Measurements from ENCODE around the gene YIPF2. TPM values are rescaled to one million over a fixed set of nuclear protein-coding genes. Genes with fewer than 3 reads are reported as not detected.

YIPF2 gene
- total and polyA plus RNA-seq, 10 of the 15 experiments (the other 5 are each of a cell fraction or from before 2014, with no cell fraction given): 0.92 to 38.9 (median 17.6) TPM

DNA sequence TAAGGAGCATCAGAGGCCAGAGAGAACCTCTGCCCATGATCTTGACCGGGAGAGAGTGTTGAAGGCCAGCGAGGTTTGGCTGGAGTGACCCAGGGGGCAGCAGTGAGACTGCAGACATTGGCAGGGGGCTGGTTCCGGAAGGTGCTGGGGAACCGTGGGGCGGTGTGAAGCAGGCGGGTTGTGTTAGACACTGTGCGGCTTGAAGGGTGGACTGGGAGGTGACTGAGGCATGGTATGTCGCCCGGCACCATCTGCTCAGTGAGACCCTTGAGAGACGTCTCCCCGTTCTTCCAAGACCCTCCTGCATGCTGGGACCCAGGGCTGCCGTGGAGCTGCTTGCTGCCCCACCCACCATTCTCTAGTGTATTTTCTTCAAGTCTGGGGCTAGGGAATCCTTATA, 32.5 kb downstream of the YIPF2 start:
- intact Hi-C loops (cut with micrococcal nuclease; ENCODE audit: unreplicated experiment) (no loop called here), in situ Hi-C loops (cut with MboI) (no loop called here)
- no TSS peak for BruUV-seq (replicated peaks)
- no peak overlapping the region for H3K9ac ChIP-seq (ENCODE audit: control insufficient read depth, insufficient read depth, low read length)
- 92% methylated on average over 12 of the region's 12 CpGs for WGBS (ENCODE audit: insufficient coverage, insufficient replicate concordance, low lambda C conversion rate, missing lambda C conversion rate)
- H3K9me3 ChIP-seq (replicated peaks; ENCODE audit: control insufficient read depth, insufficient read depth, low read length): no peaks in the 10 kb centered on the region
- no peak overlapping the region for H2AFZ ChIP-seq (ENCODE audit: control insufficient read depth, low read depth, low read length)
- ChIA-PET CTCF (no interaction called here), RAD21 (ENCODE audit: unreplicated experiment) (no interaction called here), POLR2A (no interaction called here), SMC1A (ENCODE audit: uncharacterized antibody, unreplicated experiment) (no interaction called here)
- H3K27ac ChIP-seq (ENCODE audit: control insufficient read depth, insufficient read depth): no peak overlapping the region
- peaks cover 3% of the 10 kb centered on the region for H4K20me1 ChIP-seq (ENCODE audit: control insufficient read depth, insufficient read depth)
- no peak for FAIRE-seq
- H3K36me3 ChIP-seq (ENCODE audit: control insufficient read depth in 2 of 2, insufficient read depth in 2 of 2, low read length in 1 of 2): peaks cover 3 to 20% of the 10 kb centered on the region in 2 experiments
- H3K4me2 ChIP-seq (ENCODE audit: control insufficient read depth, insufficient read depth): no peak overlapping the region
- H3K27me3 ChIP-seq (replicated peaks in 1 of 2; ENCODE audit: control insufficient read depth in 2 of 2, insufficient read depth in 2 of 2, low read length in 1 of 2): no peaks in the 10 kb centered on the region
- no peak for DNase-seq (ENCODE audit: low read depth, low spot score)
- no peak overlapping the region for H3K4me3 ChIP-seq
- no peak for ATAC-seq
- TF ChIP-seq SRF (IDR thresholded peaks at IDR 0.05; ENCODE audit: low read depth in 2 of 2, low read length in 2 of 2): no peak
- no peak for TF ChIP-seq RCOR1 (conservative IDR thresholded peaks at IDR 0.05; ENCODE audit: low read depth, low read length)
- TF ChIP-seq, protein P1, sequence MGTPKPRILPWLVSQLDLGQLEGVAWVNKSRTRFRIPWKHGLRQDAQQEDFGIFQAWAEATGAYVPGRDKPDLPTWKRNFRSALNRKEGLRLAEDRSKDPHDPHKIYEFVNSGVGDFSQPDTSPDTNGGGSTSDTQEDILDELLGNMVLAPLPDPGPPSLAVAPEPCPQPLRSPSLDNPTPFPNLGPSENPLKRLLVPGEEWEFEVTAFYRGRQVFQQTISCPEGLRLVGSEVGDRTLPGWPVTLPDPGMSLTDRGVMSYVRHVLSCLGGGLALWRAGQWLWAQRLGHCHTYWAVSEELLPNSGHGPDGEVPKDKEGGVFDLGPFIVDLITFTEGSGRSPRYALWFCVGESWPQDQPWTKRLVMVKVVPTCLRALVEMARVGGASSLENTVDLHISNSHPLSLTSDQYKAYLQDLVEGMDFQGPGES (IDR thresholded peaks at IDR 0.05): no peak
- TF ChIP-seq SIX5 (IDR thresholded peaks at IDR 0.05; ENCODE audit: low read depth, low read length, severe bottlenecking): no peak
- TF ChIP-seq SREBF1 (IDR thresholded peaks at IDR 0.05; ENCODE audit: low read length): no peak
- TF ChIP-seq ZSCAN29 (IDR thresholded peaks at IDR 0.05): no peak
- peaks cover 35% of the 10 kb centered on the region for H3K79me2 ChIP-seq (ENCODE audit: control insufficient read depth, insufficient read depth, low read length)
- H3K4me1 ChIP-seq (ENCODE audit: control insufficient read depth, insufficient read depth, low read length): peaks cover 4% of the 10 kb centered on the region; the same call in 1 of the 2 replicates

DNA sequence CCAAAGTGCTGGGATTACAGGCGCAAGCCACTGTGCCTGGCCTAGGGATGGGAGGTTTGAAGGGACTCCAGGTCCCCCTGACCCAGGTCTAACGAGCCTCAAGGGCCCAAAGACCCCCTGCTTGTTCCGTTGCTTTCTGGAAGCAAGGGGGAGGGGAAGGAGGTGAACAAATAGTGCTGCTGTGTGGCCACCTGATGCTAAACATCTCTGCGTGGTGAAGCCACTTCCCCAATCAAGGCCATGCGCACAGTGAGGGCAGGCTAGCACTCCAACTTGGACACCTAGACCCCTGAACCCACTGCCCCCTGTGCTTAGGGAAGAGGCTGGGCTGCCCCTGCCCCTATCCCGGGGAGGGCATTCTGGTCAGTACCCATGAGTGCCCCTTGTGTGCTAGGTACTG, 33.1 kb downstream of the YIPF2 start:
- Histone ChIP-seq H3K4me3 (no peak overlapping the region), H3K9me3 (replicated peaks; ENCODE audit: control insufficient read depth, insufficient read depth, low read length) (no peaks in the 10 kb centered on the region), H3K9ac (ENCODE audit: control insufficient read depth, insufficient read depth, low read length) (no peak overlapping the region), H3K27me3 (replicated peaks in 1 of 2; ENCODE audit: control insufficient read depth in 2 of 2, insufficient read depth in 2 of 2, low read length in 1 of 2) (no peaks in the 10 kb centered on the region), H3K27ac (ENCODE audit: control insufficient read depth, insufficient read depth) (no peak overlapping the region), H3K79me2 (ENCODE audit: control insufficient read depth, insufficient read depth, low read length) (peaks cover 38% of the 10 kb centered on the region), H2AFZ (ENCODE audit: control insufficient read depth, low read depth, low read length) (no peak overlapping the region), H3K4me2 (ENCODE audit: control insufficient read depth, insufficient read depth) (no peak overlapping the region), H3K4me1 (ENCODE audit: control insufficient read depth, insufficient read depth, low read length) (peaks cover 4% of the 10 kb centered on the region; the same call in 1 of the 2 replicates), H4K20me1 (ENCODE audit: control insufficient read depth, insufficient read depth) (peaks cover 3% of the 10 kb centered on the region), H3K36me3 (ENCODE audit: control insufficient read depth in 2 of 2, insufficient read depth in 2 of 2, low read length in 1 of 2) (peaks cover 3 to 20% of the 10 kb centered on the region in 2 experiments)
- FAIRE-seq (no peak), ATAC-seq (no peak), DNase-seq (ENCODE audit: low read depth, low spot score) (no peak)
- SMC1A ChIA-PET (ENCODE audit: uncharacterized antibody, unreplicated experiment): interaction anchor here (1.2 kb wide), 1 partner anchor 178 kb away, joined by 3 read pairs; the partner anchor contains the start of gene DNM2
- WGBS (ENCODE audit: insufficient coverage, insufficient replicate concordance, low lambda C conversion rate, missing lambda C conversion rate): 85% methylated on average over 5 of the region's 6 CpGs
- in situ Hi-C loops (cut with MboI): no loop called here
- intact Hi-C loops (cut with micrococcal nuclease; ENCODE audit: unreplicated experiment): no loop called here
- RAD21 ChIA-PET (ENCODE audit: unreplicated experiment): no interaction called here
- POLR2A ChIA-PET: no interaction called here
- BruUV-seq (replicated peaks): no TSS peak
- CTCF ChIA-PET: no interaction called here
- TF ChIP-seq MXI1 (IDR thresholded peaks at IDR 0.05; ENCODE audit: low read depth, low read length) (no peak), SUZ12 (IDR thresholded peaks at IDR 0.05; ENCODE audit: unreplicated experiment) (no peak), CREM (IDR thresholded peaks at IDR 0.05; ENCODE audit: low read depth) (no peak), RCOR1 (conservative IDR thresholded peaks at IDR 0.05; ENCODE audit: low read depth, low read length) (no peak), MTA3 (IDR thresholded peaks at IDR 0.05; ENCODE audit: borderline replicate concordance, low read length) (no peak), ZNF207 (IDR thresholded peaks at IDR 0.05; ENCODE audit: borderline replicate concordance) (no peak), SRF (IDR thresholded peaks at IDR 0.05; ENCODE audit: low read depth in 2 of 2, low read length in 2 of 2) (no peak), EZH2 (IDR thresholded peaks at IDR 0.05; ENCODE audit: borderline replicate concordance, control insufficient read depth, low read depth, low read length) (no peak), KDM1A (IDR thresholded peaks at IDR 0.05; ENCODE audit: borderline replicate concordance) (no peak), NR2C1 (IDR thresholded peaks at IDR 0.05) (no peak)
- TF ChIP-seq, protein P2, sequence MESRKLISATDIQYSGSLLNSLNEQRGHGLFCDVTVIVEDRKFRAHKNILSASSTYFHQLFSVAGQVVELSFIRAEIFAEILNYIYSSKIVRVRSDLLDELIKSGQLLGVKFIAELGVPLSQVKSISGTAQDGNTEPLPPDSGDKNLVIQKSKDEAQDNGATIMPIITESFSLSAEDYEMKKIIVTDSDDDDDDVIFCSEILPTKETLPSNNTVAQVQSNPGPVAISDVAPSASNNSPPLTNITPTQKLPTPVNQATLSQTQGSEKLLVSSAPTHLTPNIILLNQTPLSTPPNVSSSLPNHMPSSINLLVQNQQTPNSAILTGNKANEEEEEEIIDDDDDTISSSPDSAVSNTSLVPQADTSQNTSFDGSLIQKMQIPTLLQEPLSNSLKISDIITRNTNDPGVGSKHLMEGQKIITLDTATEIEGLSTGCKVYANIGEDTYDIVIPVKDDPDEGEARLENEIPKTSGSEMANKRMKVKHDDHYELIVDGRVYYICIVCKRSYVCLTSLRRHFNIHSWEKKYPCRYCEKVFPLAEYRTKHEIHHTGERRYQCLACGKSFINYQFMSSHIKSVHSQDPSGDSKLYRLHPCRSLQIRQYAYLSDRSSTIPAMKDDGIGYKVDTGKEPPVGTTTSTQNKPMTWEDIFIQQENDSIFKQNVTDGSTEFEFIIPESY (IDR thresholded peaks at IDR 0.05): no peak
